Stimulated activated CD8-positive, alpha-beta memory T cell treated with anti-CD3 and anti-CD28 coated beads, Interleukin-4, amount 100 ng/mL, for 4 hours (primary cell): Measurements from ENCODE around the gene TEX9.
"Not testable (repeated sequence)": the region's sequence is repeated elsewhere in the genome, so short reads cannot be mapped to it uniquely, and the experiment has no call there.

Experiments
- DNase-seq, 2 donors: peaks; one replicate each; pipeline ENCODE4 v3.0.0-alpha.2; 2020; ENCODE audit warnings: low read depth in 2 of 2, low spot score in 1 of 2

The TEX9 gene

DNA sequence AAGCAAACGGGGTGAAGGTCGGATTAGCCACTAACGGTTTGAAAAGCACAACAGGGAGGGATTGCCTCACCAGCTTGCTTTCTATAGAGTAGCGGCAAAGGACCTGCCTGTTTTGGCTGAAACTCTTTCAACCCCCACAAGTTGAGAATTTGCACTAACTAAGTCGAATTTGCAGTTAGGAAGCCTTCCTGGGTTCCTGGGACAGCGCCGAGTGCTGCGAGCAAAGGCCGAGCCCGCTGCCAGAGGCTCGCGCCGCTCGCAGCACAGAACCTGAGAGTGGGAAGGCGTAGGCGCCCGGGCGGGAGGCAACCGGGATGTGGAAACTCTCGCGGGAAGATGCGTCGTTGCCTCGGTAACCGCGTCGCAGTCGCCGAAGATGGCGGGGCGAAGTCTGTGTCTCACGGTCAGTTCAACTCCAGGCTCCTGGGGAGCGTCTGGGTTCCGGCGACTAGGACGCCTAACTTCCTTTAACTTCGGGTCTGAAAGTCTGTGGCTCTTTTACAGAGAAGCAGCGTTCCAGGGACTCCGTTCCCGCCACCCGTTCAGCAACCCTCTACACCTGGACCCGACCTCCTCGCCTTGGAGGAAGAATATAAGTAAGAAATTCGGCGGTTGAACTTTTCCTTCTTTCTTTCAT is at the start of gene TEX9:
TEX9 (plus strand) TSS at position 352 of the 637 bp plus-strand sequence; CDS start at position 377, 25 bp downstream.
- DNase-seq = peak; percentile 34 to 40

- not testable (repeated sequence) for DNase-seq
Observed at GRCh38 chr15:56316561-56316960, 48.7 kb upstream of the TEX9 start.

DNA sequence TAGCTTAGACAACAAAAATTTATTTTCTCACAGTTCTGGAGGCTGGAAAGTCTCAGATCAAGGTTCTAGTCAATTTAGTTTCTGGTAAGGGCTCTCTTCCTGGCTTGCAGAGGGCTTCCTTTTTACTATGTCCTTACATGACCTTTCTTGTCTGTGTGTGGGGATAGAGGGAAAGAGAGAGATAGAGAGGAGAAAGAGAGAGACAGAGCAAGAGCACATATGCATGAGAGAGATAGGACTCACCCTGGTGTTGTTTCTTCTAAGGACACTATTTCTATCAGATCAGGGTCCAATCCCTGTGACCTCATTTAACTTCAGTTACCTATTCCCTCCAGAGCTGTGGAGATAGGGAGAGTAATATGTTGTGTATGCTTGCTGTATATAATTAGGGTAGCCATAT is 44.9 kb upstream of the TEX9 start:
- no peak for DNase-seq

DNA sequence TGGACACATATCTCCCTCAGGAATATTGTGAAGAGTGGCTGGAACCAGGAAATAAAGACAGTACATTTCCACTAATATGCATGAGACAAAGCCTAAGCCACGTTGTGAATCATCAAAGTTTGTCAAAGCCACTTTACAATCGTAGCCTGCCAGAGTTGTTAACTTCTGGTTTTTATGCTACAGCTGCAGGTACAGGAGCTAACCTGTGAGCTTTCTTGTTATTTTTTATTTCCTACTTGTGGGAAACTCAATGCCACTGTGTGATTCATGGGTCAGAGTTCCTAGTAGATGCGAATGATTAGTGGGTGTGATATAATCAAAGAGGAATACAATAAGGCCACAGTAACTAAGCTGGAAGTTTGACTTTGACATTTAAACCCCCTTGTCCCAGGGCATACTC is 44.4 kb upstream of the TEX9 start:
- no peak for DNase-seq

DNA sequence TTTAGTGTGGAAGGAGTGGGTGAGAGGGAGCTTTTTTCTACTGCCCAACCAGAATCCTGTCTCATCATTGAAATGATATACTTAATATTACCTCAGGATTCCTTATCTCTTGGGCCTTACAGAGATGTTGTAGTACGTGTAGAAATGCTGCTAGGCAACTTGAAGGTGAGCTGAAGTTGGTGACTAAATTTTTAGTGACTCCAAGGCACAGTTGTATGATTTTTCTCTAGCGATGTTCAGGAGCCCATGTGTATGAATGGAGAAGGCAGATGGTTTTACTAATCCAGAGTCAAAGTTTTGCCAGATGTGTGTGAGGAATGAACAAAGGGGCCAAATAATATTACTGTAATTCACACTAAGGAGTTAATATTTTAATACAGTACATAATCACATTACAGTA is 42.8 kb upstream of the TEX9 start:
- no peak for DNase-seq

DNA sequence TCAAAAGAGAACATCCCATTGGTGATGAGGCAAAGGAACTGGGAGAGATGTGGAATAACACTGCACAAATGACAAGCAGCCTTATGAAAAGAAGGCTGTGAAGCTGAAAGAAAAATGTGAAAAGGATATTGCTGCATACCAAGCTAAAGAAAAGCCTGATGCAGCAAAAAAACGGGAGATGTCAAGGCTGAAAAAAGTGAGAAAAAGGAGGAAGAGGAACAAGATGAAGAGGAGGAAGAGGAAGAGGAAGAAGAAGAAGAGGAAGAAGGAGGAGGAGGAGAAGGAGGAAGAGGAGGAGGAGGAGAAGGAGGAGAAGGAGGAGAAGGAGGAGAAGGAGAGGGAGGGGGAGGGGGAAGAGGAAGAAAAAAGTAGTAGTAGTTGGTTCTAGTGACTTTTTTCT is 41.8 kb upstream of the TEX9 start:
- no peak for DNase-seq

DNA sequence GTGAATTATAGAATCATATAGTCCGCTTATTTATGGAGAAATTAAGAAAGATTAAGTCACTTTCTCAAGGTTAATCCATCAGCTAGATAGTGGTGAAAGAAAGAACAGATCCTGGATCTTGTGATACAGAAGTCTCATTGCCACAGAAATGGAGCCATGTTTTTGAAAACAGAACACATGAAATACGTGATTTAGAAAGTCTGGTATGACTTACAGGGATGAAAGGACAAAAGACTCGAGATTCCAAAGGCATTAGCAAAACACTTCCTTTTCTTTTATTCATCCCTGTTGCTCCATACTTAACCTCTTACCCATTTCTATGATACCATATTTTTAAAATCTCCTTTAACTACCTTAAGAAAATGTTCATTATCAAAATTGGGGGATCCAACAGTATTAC is 40.0 kb upstream of the TEX9 start:
- DNase-seq = no peak

DNA sequence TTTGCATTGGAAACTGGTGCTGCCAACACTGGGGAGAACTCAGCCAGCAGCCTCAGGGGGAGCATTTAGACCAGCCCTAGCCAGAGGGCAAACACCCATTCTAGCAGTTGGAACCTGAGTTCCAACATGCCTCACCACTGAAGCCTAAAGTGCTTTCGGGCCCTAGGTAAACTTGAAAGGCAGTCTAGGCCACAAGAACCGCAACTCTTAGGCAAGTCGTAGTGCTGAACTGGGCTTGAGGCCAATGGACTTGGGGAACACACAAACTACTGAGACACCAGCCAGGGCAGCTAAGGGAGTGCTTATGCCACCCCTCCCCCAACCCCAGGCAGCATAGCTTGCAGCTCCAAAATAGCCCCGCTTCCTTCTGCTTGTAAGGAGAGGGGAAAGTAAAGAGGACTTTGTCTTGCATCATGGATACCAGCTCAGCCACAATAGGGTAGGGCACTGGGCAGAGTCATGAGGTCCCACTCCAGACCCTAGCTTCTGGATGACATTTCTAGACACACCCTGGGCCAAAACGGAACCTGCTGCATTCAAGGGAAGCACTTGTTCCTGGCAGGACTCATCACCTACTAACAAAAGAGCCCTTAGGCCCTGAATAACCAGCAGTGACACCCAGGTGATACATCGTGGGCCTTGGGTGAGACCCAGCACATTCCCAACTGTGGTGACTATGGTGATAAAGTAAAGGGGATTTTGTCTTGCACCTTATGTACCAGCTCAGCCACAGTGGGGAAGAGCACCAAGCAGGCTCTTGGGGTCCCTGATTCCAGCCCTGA is 37.3 kb upstream of the TEX9 start:
- DNase-seq = no peak

GRCh38 chr15:56337084-56337725 is 28.0 kb upstream of the TEX9 start:
- DNase-seq = no peak

GRCh38 chr15:56339594-56339993 is 25.6 kb upstream of the TEX9 start:
- DNase-seq = no peak

- DNase-seq = no peak
Observed at GRCh38 chr15:56341201-56341600, 24.0 kb upstream of the TEX9 start.

GRCh38 chr15:56342653-56343052 is 22.6 kb upstream of the TEX9 start:
- DNase-seq = no peak

DNA sequence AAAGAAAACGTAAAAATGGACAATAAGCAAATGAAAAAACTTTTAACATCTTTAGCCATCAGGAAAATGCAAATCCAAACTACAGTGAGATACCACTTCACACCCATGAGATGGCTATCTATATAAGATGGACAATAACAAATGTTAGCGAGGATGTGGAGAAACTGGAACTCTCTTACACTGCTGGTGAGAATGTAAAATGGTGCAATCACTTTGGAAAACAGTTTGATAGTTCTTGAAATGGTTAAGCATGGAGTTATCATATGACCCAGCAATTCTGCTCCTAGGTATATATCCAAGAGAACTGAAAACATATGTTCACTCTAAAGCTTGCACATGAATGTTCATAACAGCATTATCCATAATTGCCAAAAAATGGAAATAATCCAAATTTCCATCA is 21.3 kb upstream of the TEX9 start:
- DNase-seq = no peak

- no peak for DNase-seq
Observed at GRCh38 chr15:56344336-56344735, 20.9 kb upstream of the TEX9 start.

DNA sequence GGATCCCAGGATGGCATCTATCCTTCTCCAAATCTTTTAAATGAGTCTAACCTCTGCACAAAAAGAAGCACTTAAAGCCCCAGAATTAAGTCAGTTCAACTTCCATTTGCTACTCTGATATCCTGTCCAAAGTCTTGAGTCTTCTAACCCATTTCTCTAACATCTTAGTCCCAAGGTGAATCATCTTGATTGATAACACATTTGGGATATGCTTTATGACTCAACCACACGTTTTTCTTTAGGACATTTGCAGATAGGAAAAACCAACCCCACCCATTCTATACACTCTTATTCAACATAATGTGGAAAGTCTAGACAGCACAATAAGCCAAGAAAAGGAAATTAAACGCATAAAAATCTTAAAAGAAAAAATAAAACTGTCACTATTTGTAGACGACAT is 18.8 kb upstream of the TEX9 start:
- no peak for DNase-seq

DNA sequence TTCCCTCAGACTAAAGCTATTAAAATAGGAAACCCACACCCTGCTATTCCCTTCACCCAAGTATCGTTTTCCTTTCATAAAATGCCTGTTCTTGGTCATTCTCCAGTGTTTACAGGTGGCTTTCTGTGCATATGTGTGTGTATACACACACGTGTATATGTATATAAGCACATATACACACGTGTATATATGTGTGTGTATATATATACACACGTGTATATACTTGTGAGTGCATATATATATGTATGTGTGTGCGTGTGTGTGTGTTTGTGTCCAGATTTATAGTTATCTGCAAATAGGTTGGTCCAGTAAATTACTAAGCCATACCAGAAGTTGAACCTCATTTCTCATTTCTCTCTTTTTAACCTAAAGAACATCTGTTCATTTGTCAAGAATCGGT is 15.7 kb upstream of the TEX9 start:
- no peak for DNase-seq

DNA sequence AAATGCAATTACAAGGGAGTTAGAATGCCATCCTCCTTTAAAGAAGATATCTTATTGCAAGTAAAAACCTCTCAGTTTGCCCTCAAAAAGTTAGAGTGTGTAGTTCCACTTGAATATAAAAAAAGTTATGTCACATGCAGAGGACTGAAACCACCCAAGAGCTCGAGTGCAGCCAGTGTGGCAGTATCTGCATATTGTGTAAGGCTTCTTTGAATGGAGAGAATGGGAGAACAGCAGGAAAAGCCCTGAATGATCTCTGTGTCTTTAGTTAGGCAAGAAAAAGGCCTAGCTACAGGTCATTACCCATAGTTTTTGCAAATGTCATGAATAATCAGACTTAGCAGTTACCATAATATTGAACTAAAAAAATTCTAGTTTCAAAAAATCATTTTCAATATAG is 13.9 kb upstream of the TEX9 start:
- DNase-seq = no peak

DNA sequence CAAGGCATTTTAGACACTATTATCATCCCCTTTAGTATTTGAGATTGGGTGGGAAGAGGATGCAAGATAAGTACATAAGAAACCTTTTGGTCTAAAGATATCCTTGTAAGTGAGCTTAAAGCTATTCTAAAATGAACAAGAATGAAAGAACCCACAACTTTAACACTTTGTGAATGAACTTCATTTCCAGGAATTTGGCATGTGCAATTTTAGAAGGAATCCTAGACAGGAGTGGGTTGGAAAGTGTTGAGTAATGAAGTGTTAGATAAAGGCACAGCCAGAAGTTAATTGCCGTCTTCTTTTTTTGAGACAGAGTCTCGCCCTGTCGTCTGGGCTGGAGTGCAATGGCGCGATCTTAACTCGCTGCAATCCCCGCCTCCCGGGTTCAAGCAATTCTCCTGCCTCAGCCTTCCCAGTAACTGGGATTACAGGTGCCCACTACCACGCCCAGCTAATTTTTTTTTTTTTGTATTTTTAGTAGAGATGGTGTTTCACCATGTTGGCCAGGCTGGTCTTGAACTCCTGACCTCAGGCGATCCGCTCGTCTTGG is 13.2 kb upstream of the TEX9 start:
- DNase-seq = no peak

DNA sequence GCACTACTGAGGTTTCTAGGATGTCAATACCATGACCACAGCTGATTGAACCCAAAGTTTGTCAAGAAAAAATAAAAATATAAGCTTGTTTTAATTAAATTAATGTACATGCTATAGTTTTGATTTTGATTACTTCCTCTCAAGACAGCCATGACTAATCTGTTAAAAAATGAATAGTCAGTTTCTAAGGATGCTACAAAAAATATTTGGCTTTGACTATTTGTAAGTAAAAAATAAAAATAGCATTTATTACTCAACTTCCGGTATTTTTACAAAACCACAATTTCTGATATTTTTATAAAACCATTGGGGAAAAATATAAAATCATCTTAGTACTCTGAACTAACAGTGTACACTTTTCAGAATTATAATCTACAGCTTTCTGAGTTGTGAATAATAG is 12.1 kb upstream of the TEX9 start:
- DNase-seq = no peak

GRCh38 chr15:56353740-56354139 is 11.5 kb upstream of the TEX9 start:
- no peak for DNase-seq

DNA sequence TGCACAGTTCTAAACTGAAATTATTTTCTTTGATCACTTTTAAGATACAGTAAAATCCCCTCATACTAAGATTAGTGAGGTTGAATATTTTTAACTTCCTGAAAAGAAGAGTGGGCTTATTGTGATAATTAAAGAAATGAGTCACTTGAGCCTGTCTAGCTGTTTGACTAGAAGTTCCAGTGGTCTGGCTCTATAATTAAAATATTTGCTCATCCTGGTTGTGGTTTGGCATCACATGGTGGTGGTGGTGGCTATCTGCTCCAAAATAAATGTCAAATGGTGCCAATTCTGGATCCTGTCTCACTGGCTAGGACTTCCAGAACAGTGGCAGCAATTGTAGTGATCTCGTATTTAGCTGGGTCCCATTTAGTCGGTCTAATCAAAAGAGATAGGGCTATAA is 8.6 kb upstream of the TEX9 start:
- no peak for DNase-seq

DNA sequence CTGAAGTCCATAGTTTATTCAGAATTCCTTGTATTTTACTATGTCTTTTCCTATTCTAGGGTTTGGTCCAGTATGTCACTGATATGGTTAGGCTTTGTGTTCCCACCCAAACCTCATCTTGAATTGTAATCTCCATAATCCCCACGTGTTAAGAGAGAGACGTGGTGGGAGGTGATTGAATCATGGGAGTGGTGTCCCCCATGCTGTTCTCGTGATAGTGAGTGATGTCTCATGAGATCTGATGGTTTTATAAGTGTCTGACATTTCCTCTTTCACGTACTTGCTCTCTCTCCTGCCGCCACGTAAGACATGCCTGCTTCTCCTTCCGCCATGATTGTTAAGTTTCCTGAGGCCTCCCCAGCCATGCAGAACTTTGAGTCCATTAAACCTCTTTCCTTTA is 6.6 kb upstream of the TEX9 start:
- no peak for DNase-seq
